IPS DF 6.9 (cell line): Measurements from ENCODE around the gene SPATA16.

ENCODE experiments used
- DNase-seq: peaks from one replicate; pipeline ENCODE4 v3.0.0-alpha.2; 2013; ENCODE audit warnings: low read depth, low spot score
- H3K27ac ChIP-seq: one replicate; pipeline ENCODE4 v1.5.1; 2013; ENCODE audit warnings: low read length, control low read depth
- H3K27me3 ChIP-seq: 2 replicates; pipeline ENCODE4 v1.6.1; 2013; ENCODE audit warnings: mild to moderate bottlenecking, low read length; ENCODE audit not compliant: control insufficient read depth, insufficient read depth
- H3K36me3 ChIP-seq: 2 replicates; pipeline ENCODE4 v1.6.1; 2013; ENCODE audit warnings: low read length; ENCODE audit not compliant: control insufficient read depth, insufficient read depth
- H3K4me1 ChIP-seq: 2 replicates; pipeline ENCODE4 v1.6.1; 2013; ENCODE audit warnings: low read length; ENCODE audit not compliant: control insufficient read depth, insufficient read depth
- H3K4me3 ChIP-seq: 2 replicates; pipeline ENCODE4 v1.5.1; 2013; ENCODE audit warnings: mild to moderate bottlenecking, low read length
- H3K9me3 ChIP-seq: 2 replicates; pipeline ENCODE4 v1.6.1; 2013; ENCODE audit warnings: low read length, inconsistent platforms; ENCODE audit not compliant: control insufficient read depth, insufficient read depth
- WGBS: extraction: QIAGEN DNeasy Blood & Tissue Kit; methylation state at CpG from one replicate; pipeline ENCODE4 v1.1.7; 2013; ENCODE audit warnings: mixed read lengths, missing lambda C conversion rate; ENCODE audit not compliant: insufficient read length, insufficient coverage; 5-methylcytosine and 5-hydroxymethylcytosine counted together

The SPATA16 gene

DNA sequence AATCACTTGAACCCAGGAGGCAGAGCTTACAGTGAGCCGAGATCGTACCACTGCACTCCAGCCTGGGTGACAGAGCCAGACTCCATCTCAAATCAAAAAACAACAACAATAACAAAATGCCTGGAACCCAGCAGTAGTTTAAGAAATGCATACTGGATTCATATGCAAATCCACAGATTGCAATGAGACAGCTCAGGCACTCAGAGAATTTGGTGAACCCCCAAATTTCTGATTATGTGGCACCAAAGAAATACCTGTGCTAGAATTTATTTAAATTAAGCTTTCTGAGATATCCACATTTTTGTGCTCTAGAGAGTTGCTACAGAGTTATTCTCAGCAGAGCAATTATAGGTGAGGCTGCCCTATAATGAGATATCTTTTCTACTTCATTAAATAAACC is 29.7 kb downstream of the SPATA16 start:
- no peak overlapping the region for H3K4me3 ChIP-seq
- no CpG with 5 or more reads among the region's 2 CpGs for WGBS
- H3K36me3 ChIP-seq = no peaks in the 10 kb centered on the region
- H3K9me3 ChIP-seq = no peaks in the 10 kb centered on the region
- H3K27ac ChIP-seq = no peak overlapping the region
- H3K27me3 ChIP-seq = no peaks in the 10 kb centered on the region
- no peak for DNase-seq
- peaks cover 1% of the 10 kb centered on the region; the same call in 1 of the 2 replicates for H3K4me1 ChIP-seq

DNA sequence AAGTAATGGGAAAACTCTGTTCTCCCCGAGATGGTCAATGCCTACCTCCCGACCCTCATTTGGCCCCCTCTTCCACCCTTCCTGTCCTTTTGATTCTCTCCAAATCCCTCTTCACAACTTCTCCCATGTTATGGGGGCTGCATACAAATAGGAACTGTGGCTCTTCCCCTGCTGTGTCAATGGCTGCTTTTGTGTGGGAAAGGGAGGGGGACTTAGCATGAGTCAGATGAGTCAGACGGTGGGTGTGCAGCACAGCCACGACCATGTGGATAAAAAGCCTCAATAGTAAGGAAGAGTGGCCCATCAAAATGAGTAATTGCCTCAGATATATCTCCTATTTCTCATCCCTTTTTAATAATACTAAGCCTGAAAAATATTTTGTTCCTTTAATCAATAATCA is 31.9 kb downstream of the SPATA16 start:
- no peaks in the 10 kb centered on the region for H3K27me3 ChIP-seq
- H3K36me3 ChIP-seq = no peaks in the 10 kb centered on the region
- H3K9me3 ChIP-seq = no peaks in the 10 kb centered on the region
- WGBS = no CpG with 5 or more reads among the region's 4 CpGs
- no peak for DNase-seq
- no peak overlapping the region for H3K27ac ChIP-seq
- H3K4me1 ChIP-seq = peaks cover 1% of the 10 kb centered on the region; the same call in 1 of the 2 replicates
- H3K4me3 ChIP-seq = no peak overlapping the region

DNA sequence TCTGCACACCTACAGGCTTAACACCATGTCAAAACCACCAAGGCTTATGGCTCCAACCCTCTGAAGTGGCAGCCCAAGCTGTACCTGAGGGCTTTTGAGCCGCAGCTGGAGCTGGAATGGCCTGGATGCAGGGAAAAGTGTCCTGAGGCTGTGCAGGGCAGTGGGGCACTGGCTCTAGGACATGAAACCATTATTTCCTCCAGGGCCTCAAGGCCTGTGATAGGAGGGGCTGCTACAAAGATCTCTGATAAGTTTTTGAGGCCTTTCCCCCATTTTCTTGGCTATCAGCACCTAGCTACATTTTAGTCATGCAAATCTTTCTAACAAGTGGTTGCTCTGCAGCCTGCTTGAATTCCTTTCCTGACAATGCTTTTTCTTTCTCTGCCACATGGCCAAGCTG is 37.6 kb downstream of the SPATA16 start:
- WGBS = no CpG with 5 or more reads among the region's 1 CpG

DNA sequence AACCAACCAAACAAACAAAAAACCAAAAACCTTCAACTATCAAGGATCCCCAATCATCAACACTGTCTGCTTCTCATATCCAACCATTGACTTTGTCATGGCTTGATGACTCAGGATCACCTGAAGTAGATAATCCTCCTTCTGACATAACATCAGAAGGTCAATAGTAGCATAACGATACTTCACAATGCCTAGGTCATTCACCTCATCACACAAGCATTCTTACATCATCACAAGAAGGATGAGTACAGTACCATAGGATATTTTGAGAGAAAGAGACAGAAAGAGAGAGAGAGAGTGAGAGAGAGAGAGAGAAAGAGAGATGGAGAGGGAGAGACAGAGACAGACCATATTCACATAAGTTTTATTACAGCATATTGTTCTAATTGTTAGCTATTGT is 42.1 kb downstream of the SPATA16 start:
- Histone ChIP-seq H3K4me1 (no peaks in the 10 kb centered on the region), H3K9me3 (peaks cover 2% of the 10 kb centered on the region; the same call in 1 of the 2 replicates), H3K4me3 (no peak overlapping the region), H3K36me3 (no peaks in the 10 kb centered on the region), H3K27me3 (no peaks in the 10 kb centered on the region), H3K27ac (no peak overlapping the region)
- no peak for DNase-seq
- no CpG with 5 or more reads among the region's 1 CpG for WGBS

More for the DNA sequence above, 37.6 kb downstream of the SPATA16 start:
- H3K9me3 ChIP-seq = peaks cover 2% of the 10 kb centered on the region; the same call in 1 of the 2 replicates
- H3K36me3 ChIP-seq = no peaks in the 10 kb centered on the region
- no peak overlapping the region for H3K27ac ChIP-seq
- DNase-seq = no peak
- no peaks in the 10 kb centered on the region for H3K27me3 ChIP-seq
- H3K4me3 ChIP-seq = no peak overlapping the region
- H3K4me1 ChIP-seq = no peaks in the 10 kb centered on the region

DNA sequence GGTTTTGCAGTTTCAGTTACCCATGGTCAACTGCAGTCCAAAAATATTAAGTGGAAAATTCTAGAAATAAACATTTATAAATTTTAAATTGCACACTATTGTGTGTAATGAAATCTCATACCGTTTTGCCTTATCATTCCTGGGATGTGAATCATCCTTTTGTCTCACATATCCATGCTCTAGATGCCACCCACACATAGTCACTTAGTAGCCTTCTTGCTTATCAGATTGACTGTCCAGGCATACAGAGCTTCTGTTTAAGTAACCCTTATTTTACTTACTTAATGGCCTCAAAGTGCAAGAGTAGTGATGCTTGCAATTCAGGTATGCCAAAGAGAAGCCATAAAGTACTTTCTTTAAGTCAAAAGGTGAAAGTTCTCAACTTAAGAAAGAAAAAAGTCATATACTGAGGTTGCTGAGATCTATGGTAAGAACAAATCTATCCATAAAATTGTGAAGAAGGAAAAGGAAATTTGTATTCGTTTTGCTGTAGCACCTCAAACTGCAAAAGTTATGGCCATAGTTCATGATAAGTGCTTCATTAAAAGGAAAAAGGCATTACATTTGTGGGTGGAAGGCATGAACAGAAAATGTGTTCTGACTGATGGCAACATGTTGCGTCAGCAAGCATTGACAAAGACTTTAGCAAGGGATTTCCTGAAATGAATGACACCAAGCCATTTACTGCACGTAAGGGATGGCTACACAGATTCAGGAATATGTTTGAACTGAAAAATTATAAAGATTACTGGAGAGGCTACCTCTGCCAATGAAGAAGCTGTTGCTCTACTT is 43.8 kb downstream of the SPATA16 start:
- no peak overlapping the region for H3K4me3 ChIP-seq
- DNase-seq = no peak
- H3K9me3 ChIP-seq = no peaks in the 10 kb centered on the region
- H3K27ac ChIP-seq = no peak overlapping the region
- WGBS = no CpG with 5 or more reads among the region's 4 CpGs
- no peaks in the 10 kb centered on the region for H3K27me3 ChIP-seq
- H3K36me3 ChIP-seq = no peaks in the 10 kb centered on the region
- H3K4me1 ChIP-seq = no peaks in the 10 kb centered on the region

DNA sequence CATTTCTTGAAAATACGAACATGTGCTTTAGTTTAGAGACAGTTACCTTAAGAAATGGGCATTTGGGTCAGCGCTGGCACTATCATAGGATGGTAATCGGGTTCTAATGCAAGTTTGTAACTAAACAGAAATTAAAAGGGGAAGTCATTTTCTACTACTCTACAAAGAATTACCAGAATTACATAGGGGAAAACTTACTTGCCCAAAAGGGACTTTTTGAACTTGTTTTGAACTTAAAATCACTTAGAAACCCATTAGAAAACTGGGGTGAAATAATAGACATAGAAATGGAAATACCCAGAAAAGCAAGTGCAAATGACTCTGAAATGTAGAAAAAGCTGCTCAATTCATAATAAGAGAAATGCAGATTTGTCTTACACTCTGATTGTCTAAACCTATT is 44.9 kb downstream of the SPATA16 start:
- no peak overlapping the region for H3K4me3 ChIP-seq
- no peak for DNase-seq
- H3K36me3 ChIP-seq = no peaks in the 10 kb centered on the region
- H3K9me3 ChIP-seq = no peaks in the 10 kb centered on the region
- H3K27me3 ChIP-seq = no peaks in the 10 kb centered on the region
- no CpG with 5 or more reads among the region's 3 CpGs for WGBS
- H3K27ac ChIP-seq = no peak overlapping the region
- H3K4me1 ChIP-seq = no peaks in the 10 kb centered on the region

DNA sequence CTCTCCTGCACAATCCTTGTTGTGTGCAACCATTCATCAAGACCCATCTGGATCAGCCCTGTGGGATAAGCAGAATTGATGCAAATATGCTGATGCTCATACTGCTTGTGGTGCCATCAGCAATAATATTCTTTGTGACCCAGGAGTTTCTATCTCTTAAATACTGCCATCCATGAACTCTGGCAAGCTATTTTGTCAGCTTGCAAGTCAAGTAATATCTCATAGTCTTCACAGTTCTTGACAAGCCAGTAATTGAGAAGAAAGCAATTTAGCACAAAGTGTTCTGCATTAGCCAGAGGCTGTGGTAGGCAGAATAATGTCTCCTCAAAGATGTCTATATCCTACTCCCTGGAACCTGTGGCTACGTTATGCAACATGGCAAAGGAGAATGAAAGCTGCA is 49.0 kb downstream of the SPATA16 start:
- Histone ChIP-seq H3K27me3 (no peaks in the 10 kb centered on the region), H3K36me3 (no peaks in the 10 kb centered on the region), H3K4me3 (no peak overlapping the region), H3K9me3 (no peaks in the 10 kb centered on the region), H3K4me1 (no peaks in the 10 kb centered on the region), H3K27ac (no peak overlapping the region)
- DNase-seq = no peak
- whole genome bisulfite sequencing = no CpG with 5 or more reads among the region's 1 CpG

DNA sequence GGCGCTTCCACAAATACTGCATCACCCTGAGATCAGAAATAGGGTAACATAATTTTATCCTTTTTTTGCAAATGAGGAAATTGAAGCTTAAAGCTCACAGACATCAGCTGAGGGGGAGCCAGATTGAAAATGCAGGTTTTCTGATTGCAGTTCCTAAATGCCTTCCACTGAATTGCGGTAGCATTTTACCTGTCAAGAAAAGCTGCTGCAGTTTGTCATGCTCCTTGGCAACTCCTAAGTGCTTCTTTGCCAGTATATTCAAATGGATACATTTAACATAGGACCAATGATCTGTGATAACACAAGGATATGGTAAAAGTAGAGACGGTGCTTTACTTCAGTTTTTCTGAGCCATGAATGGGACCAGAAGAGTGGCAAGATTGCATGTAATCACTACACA is 50.5 kb downstream of the SPATA16 start:
- Histone ChIP-seq H3K27ac (no peak overlapping the region), H3K4me1 (no peaks in the 10 kb centered on the region), H3K36me3 (no peaks in the 10 kb centered on the region), H3K4me3 (no peak overlapping the region), H3K27me3 (no peaks in the 10 kb centered on the region), H3K9me3 (no peaks in the 10 kb centered on the region)
- no peak for DNase-seq
- no CpG with 5 or more reads among the region's 3 CpGs for WGBS

DNA sequence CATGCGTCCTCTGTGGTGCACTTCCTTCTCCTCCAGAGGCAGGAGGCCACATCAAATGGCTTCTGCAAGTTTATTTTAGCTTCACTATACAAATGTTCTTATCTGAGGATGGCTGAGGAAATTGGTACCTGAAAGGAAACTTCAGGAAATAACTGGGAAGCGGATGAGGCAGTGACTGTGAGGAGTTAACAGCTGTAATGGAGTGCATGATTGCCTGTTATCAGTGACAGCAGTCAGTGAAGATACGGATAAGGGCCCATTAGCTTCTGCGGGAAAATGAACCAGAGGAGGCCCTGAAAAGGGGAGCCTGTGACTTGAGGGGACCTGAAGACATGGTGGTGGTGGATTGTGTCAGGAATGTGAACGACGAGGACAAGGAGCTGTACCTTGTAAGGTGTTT is 51.8 kb downstream of the SPATA16 start:
- no peak for DNase-seq
- H3K27ac ChIP-seq = no peak overlapping the region
- H3K4me3 ChIP-seq = no peak overlapping the region
- no peaks in the 10 kb centered on the region for H3K36me3 ChIP-seq
- H3K27me3 ChIP-seq = no peaks in the 10 kb centered on the region
- no peaks in the 10 kb centered on the region for H3K9me3 ChIP-seq
- no peaks in the 10 kb centered on the region for H3K4me1 ChIP-seq
- WGBS = no CpG with 5 or more reads among the region's 6 CpGs

DNA sequence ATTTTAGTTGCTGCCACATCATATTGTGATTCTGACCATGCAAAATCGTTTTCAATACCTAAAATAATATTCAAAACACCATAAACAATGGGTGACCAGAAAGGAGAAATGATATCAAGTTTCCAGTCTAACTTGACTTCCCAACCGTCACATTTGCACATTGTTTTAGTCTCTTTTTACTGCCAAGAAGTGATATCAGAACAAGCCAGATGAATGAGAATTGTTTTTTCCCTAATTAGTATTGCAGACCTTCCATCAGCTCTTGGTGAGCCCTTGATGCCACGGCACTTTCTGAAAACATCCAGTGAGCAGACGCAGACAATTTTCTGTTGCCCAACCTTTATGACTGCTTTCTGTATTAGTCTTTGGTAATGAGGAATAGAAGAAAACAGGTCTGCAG is 62.5 kb downstream of the SPATA16 start:
- no peaks in the 10 kb centered on the region for H3K4me1 ChIP-seq
- WGBS = no CpG with 5 or more reads among the region's 4 CpGs
- no peak for DNase-seq

More for the DNA sequence above, 62.5 kb downstream of the SPATA16 start:
- H3K27ac ChIP-seq = no peak overlapping the region
- no peak overlapping the region for H3K4me3 ChIP-seq
- no peaks in the 10 kb centered on the region for H3K27me3 ChIP-seq
- no peaks in the 10 kb centered on the region for H3K36me3 ChIP-seq
- H3K9me3 ChIP-seq = no peaks in the 10 kb centered on the region
